K562 (cell line): ENCODE results near the gene USP49. TPM values are rescaled to one million over a fixed set of nuclear protein-coding genes. Genes with fewer than 3 reads are reported as not detected.

Experiments
- ATAC-seq: fragments of 200-7000 bp; cut with Tn5 transposase; 3 replicates; pipeline ENCODE4 v1.9.1; 2020; ENCODE audit warnings: moderate library complexity
- BruUV-seq: library from RNA; stranded (reverse); fragments of 400-500 nt; replicated peaks from 2 replicates; lab custom pipeline; 2021; lab: Mats Ljungman, UMichigan
- CTCF ChIA-PET: fragments of 300-600 bp; formaldehyde crosslinking; extraction: SDS; loops from one replicate; lab custom pipeline; 2021; ENCODE audit warnings: low intra/inter-chr PET ratio; lab: Yijun Ruan, JAX
- POLR2A ChIA-PET: fragments of 300-600, 350-650 bp; sonication (Branson Sonifier 250); formaldehyde crosslinking; extraction: SDS; loops from one replicate; lab custom pipeline; 2021; ENCODE audit warnings: antibody characterized with exemption, inconsistent platforms; lab: Yijun Ruan, JAX
- DNase-seq, 4 experiments: peaks; one replicate each; pipeline versions ENCODE4 v3.0.0 to v3.0.0-alpha.2; 2011 to 2018; ENCODE audit warnings: low spot score in 3 of 4, mixed read lengths in 3 of 4; ENCODE audit errors: extremely low read depth in 1 of 4
- FAIRE-seq: peaks from 2 replicates; lab custom pipeline; 2011; peaks lifted over from hg19 to GRCh38; lab: Jason Lieb, UNC
- H2AFZ ChIP-seq: 2 replicates; pipeline ENCODE4 v1.6.0; 2011; ENCODE audit warnings: low read depth, low read length, control low read depth, inconsistent platforms
- H3K27ac ChIP-seq: fragments of 200-600 bp; 3 replicates; pipeline ENCODE4 v1.8.0; 2011; ENCODE audit warnings: low read depth, mild to moderate bottlenecking, control low read depth, inconsistent platforms, low read length, moderate library complexity, mixed read lengths; ENCODE audit errors: extremely low read depth
- H3K27me3 ChIP-seq, 2 experiments: fragments of 300-600 bp in 1 of 2; 2 replicates in 1 of 2; 3 replicates in 1 of 2; pipeline versions ENCODE4 v1.6.0 to v1.8.0; 2011; ENCODE audit warnings: inconsistent platforms in 2 of 2, low read length in 2 of 2, mild to moderate bottlenecking in 1 of 2, mixed read lengths in 1 of 2, moderate library complexity in 1 of 2; ENCODE audit not compliant: control insufficient read depth in 2 of 2, insufficient read depth in 2 of 2
- H3K36me3 ChIP-seq: fragments of 300-600 bp; 3 replicates; pipeline ENCODE4 v1.8.0; 2011; ENCODE audit warnings: mild to moderate bottlenecking, low read length, inconsistent platforms; ENCODE audit not compliant: control insufficient read depth, insufficient read depth
- H3K4me1 ChIP-seq, 2 experiments: fragments of 200-600 bp in 1 of 2; replicated peaks in 1 of 2; 2 replicates in 1 of 2; 3 replicates in 1 of 2; pipeline versions ENCODE4 v1.5.1 to v1.8.0; 2011; ENCODE audit warnings: inconsistent platforms in 2 of 2, low read length in 2 of 2, mild to moderate bottlenecking in 1 of 2, mixed read lengths in 1 of 2, moderate library complexity in 1 of 2; ENCODE audit not compliant: control insufficient read depth in 2 of 2, insufficient read depth in 2 of 2
- H3K4me2 ChIP-seq: 2 replicates; pipeline ENCODE4 v1.6.1; 2011; ENCODE audit warnings: low read length, control low read depth, inconsistent platforms, mixed read lengths; ENCODE audit not compliant: insufficient read depth
- H3K4me3 ChIP-seq: fragments of 200-600 bp; sonication (generic), shearing (Covaris generic); 2 replicates; pipeline ENCODE4 v1.5.1; 2016; ENCODE audit warnings: control low read depth, inconsistent platforms
- H3K79me2 ChIP-seq: fragments of 200-600 bp; 3 replicates; pipeline ENCODE4 v1.8.0; 2011; ENCODE audit warnings: low read length, inconsistent platforms; ENCODE audit not compliant: control insufficient read depth, insufficient read depth
- H3K9ac ChIP-seq, 2 experiments: 2 replicates each; pipeline versions ENCODE4 v1.6.0 to v1.6.1; 2011; ENCODE audit warnings: low read depth in 2 of 2, low read length in 2 of 2, control low read depth in 1 of 2, inconsistent platforms in 1 of 2, mild to moderate bottlenecking in 1 of 2, mixed read lengths in 1 of 2; ENCODE audit not compliant: insufficient read depth in 1 of 2
- H3K9me1 ChIP-seq: one replicate; pipeline ENCODE4 v1.6.0; 2011; ENCODE audit warnings: inconsistent platforms, mild to moderate bottlenecking, low read length, moderate library complexity; ENCODE audit not compliant: control insufficient read depth, insufficient read depth
- H3K9me3 ChIP-seq: replicated peaks from 2 replicates; pipeline ENCODE4 v1.5.1; 2011; ENCODE audit warnings: low read depth, low read length, inconsistent platforms; ENCODE audit not compliant: control insufficient read depth, insufficient read depth
- H4K20me1 ChIP-seq: replicated peaks from 2 replicates; pipeline ENCODE4 v1.6.1; 2011; ENCODE audit warnings: low read length, inconsistent platforms, mixed read lengths; ENCODE audit not compliant: control insufficient read depth, insufficient read depth
- CBX5 ChIP-seq: IDR thresholded peaks from 2 replicates; pipeline ENCODE4 v1.6.1; 2014; ENCODE audit warnings: low read depth, borderline replicate concordance
- FUS ChIP-seq: fragments of 200-400 bp; formaldehyde crosslinking; optimal IDR thresholded peaks from 2 replicates; pipeline ENCODE3; 2017; ENCODE audit warnings: low read depth, low read length
- HLTF ChIP-seq: fragments of 450-650 bp; IDR thresholded peaks from 2 replicates; pipeline ENCODE4 v1.6.1; 2016
- KLF1 ChIP-seq: fragments of 450-650 bp; IDR thresholded peaks from 2 replicates; pipeline ENCODE4 v1.6.1; 2016; ENCODE audit warnings: missing genetic modification characterization, missing compliant biosample characterization
- TEAD4 ChIP-seq, 2 experiments: sonication (generic) in 1 of 2; formaldehyde crosslinking in 1 of 2; IDR thresholded peaks; 2 replicates each; pipeline versions ENCODE4 v1.6.1 to v1.8.0; 2012 to 2022; ENCODE audit warnings: borderline replicate concordance in 1 of 2, inconsistent platforms in 1 of 2, low read length in 1 of 2, mild to moderate bottlenecking in 1 of 2, missing genetic modification reagents in 1 of 2
- WGBS: fragments of 100-300 bp; shearing (Covaris generic); methylation state at CpG from one replicate; pipeline ENCODE4 v1.1.6; 2016; ENCODE audit warnings: low coverage, mixed read lengths; ENCODE audit not compliant: insufficient coverage; ENCODE audit errors: missing lambda C conversion rate; 5-methylcytosine and 5-hydroxymethylcytosine counted together
- in situ Hi-C: fragments of 300-500 bp; cut with MboI; formaldehyde crosslinking; loops from 4 replicates; pipeline ENCODE4 v1.15.0; 2018; ENCODE audit warnings: inconsistent platforms, mixed read lengths
- intact Hi-C: fragments of 100-400 bp; cut with micrococcal nuclease; formaldehyde crosslinking; loops from 2 replicates; pipeline ENCODE4 v1.14.2; 2022
- polyA plus RNA-seq, 8 experiments: library from polyadenylated mRNA; depleted of rRNA in 4 of 8; stranded (reverse) in 5 of 8; unstranded in 3 of 8; fragments of >200 nt; fragmentation: Nextera tagmentation in 2 of 8; fragmentation: Illumina TruSeq in 1 of 8; extraction: Ambion mirVana in 2 of 8; extraction: Trizol in 1 of 8; gene quantifications; 2 replicates each; pipeline versions ENCODE4 v1.2.1 to v1.2.3, GENCODE V29; 2011 to 2014; ENCODE audit warnings: inconsistent platforms in 1 of 8, missing spikeins in 1 of 8
- total RNA-seq, 7 experiments: library from RNA; depleted of rRNA in 6 of 7; stranded (reverse); fragments of >200 nt in 6 of 7; fragmentation: Illumina TruSeq in 2 of 7; extraction: Trizol in 2 of 7; gene quantifications; 2 replicates each; pipeline versions ENCODE4 v1.2.1 to v1.2.3, GENCODE V29; 2011 to 2021; ENCODE audit warnings: low replicate concordance in 1 of 7
- TF ChIP-seq, protein P1 (sequence below): sonication (generic); formaldehyde crosslinking; IDR thresholded peaks from 2 replicates; pipeline ENCODE4 v1.4.0; 2020; ENCODE audit warnings: mild to moderate bottlenecking, missing genetic modification reagents
- TF ChIP-seq, protein P2 (sequence below): fragments of 450-650 bp; IDR thresholded peaks from 2 replicates; pipeline ENCODE4 v1.6.1; 2017; ENCODE audit warnings: antibody characterized with exemption

USP49 gene
- total and polyA plus RNA-seq, 9 of the 15 experiments (the other 6 are each of a cell fraction or from before 2014, with no cell fraction given): 1.0 to 9.9 (median 6.5) TPM

DNA sequence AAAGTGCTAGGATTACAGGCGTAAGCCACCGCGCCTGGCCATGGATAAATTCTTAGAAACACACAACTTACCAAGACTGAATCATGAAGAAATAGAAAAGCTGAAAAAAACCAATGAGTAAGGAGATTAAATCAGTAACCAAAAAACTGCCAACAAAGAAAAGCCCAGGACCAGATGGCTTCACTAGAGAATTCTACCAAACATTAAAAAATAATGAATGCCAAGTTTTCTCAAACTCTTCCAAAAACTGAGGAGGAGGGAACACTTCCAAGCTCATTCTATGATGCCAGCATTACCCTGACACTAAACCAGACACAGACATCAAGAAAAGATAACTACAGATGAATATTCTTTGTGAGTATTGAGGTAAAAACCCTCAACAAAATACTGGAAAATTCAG is 44.3 kb downstream of the USP49 start:
- in situ Hi-C loops: no loop called here
- H3K36me3 ChIP-seq: no peaks in the 10 kb centered on the region
- H3K9me1 ChIP-seq: no peaks in the 10 kb centered on the region
- intact Hi-C loops: no loop called here
- H3K27me3 ChIP-seq: no peaks in the 10 kb centered on the region
- CTCF ChIA-PET: no interaction called here
- H3K4me2 ChIP-seq: no peak overlapping the region
- H4K20me1 ChIP-seq: no peaks in the 10 kb centered on the region
- no peak overlapping the region for H3K4me3 ChIP-seq
- no peak for TF ChIP-seq KLF1 (tag)
- TF ChIP-seq HLTF: no peak
- TF ChIP-seq, protein P1, sequence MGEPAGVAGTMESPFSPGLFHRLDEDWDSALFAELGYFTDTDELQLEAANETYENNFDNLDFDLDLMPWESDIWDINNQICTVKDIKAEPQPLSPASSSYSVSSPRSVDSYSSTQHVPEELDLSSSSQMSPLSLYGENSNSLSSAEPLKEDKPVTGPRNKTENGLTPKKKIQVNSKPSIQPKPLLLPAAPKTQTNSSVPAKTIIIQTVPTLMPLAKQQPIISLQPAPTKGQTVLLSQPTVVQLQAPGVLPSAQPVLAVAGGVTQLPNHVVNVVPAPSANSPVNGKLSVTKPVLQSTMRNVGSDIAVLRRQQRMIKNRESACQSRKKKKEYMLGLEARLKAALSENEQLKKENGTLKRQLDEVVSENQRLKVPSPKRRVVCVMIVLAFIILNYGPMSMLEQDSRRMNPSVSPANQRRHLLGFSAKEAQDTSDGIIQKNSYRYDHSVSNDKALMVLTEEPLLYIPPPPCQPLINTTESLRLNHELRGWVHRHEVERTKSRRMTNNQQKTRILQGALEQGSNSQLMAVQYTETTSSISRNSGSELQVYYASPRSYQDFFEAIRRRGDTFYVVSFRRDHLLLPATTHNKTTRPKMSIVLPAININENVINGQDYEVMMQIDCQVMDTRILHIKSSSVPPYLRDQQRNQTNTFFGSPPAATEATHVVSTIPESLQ (CRISPR knock-in tag): no peak
- no peak for TF ChIP-seq TEAD4 (IDR thresholded peaks at IDR 0.05; ENCODE audit: low read length)
- no peak for TF ChIP-seq TEAD4 (CRISPR knock-in tag; IDR thresholded peaks at IDR 0.05; ENCODE audit: borderline replicate concordance)
- TF ChIP-seq, protein P2, sequence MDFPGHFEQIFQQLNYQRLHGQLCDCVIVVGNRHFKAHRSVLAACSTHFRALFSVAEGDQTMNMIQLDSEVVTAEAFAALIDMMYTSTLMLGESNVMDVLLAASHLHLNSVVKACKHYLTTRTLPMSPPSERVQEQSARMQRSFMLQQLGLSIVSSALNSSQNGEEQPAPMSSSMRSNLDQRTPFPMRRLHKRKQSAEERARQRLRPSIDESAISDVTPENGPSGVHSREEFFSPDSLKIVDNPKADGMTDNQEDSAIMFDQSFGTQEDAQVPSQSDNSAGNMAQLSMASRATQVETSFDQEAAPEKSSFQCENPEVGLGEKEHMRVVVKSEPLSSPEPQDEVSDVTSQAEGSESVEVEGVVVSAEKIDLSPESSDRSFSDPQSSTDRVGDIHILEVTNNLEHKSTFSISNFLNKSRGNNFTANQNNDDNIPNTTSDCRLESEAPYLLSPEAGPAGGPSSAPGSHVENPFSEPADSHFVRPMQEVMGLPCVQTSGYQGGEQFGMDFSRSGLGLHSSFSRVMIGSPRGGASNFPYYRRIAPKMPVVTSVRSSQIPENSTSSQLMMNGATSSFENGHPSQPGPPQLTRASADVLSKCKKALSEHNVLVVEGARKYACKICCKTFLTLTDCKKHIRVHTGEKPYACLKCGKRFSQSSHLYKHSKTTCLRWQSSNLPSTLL: no peak
- TF ChIP-seq FUS: no peak
- no peak for TF ChIP-seq CBX5
- TF ChIP-seq, all 486 proteins: peak for 0
- 18% methylated on average over 3 of the region's 3 CpGs for WGBS
- POLR2A ChIA-PET: no interaction called here
- Histone ChIP-seq H3K27ac (no peak overlapping the region), H3K9ac (no peak overlapping the region), H3K79me2 (no peaks in the 10 kb centered on the region), H3K9me3 (no peaks in the 10 kb centered on the region), H2AFZ (no peak overlapping the region), H3K4me1 (peaks cover 2 to 7% of the 10 kb centered on the region in 2 experiments; a peak in 3 of 5 replicates)
- ATAC-seq: no peak
- no peak for FAIRE-seq
- no peak for DNase-seq
- no TSS peak for BruUV-seq
